ENCODE measurements around the gene AVPI1.

- TF ChIP-seq CTCF (IDR thresholded peaks at IDR 0.05): no peak
- TF ChIP-seq POLR2A (IDR thresholded peaks at IDR 0.05): no peak
Observed at GRCh38 chr10:97679594-97679993, 7.4 kb downstream of the AVPI1 start.
